ENCODE measurements around the gene E2F4.

GRCh38 chr16:67246756-67247191 lies 54.8 kb downstream of the E2F4 start:
- TF ChIP-seq CTCF (IDR thresholded peaks at IDR 0.05 in 8 of 11, conservative IDR thresholded peaks at IDR 0.05 in 3 of 11) = no peak
- no peak for TF ChIP-seq POLR2A (IDR thresholded peaks at IDR 0.05)
- TF ChIP-seq POLR2AphosphoS5 (IDR thresholded peaks at IDR 0.05) = no peak

Data from spleen (tissue), 7 donors.